ENCODE measurements around the gene CXCL14. TPM values are rescaled to one million over a fixed set of nuclear protein-coding genes. Genes with fewer than 3 reads are reported as not detected.
A peak's percentile ranks its signal among the peaks of the same experiment; 100 is the strongest.

CXCL14 gene
- total and polyA plus RNA-seq, 8 donors = 0.93 to 19.6 (median 4.8) TPM

- no peak for DNase-seq
- Histone ChIP-seq H3K4me3 (no peak overlapping the region), H3K27ac (no peak overlapping the region), H3K9me3 (no peaks in the 10 kb centered on the region), H3K27me3 (peaks cover 0 to 3% (median 0%) of the 10 kb centered on the region in 4 donors), H3K36me3 (no peaks in the 10 kb centered on the region), H3K4me1 (no peaks in the 10 kb centered on the region)
- ATAC-seq = peak in 1 of 4 donors; percentile 22
- no peak for FAIRE-seq
- intact Hi-C loops (cut with DNase I) = loop anchor here in 2 of 3 donors (5.0 to 10.0 kb wide), 2 partner anchors 168 to 261 kb away; no protein-coding TSS in a partner anchor
- 64 to 73% methylated on average over 16 of the region's 16 CpGs for WGBS, 2 donors
- peak in 1 of 4 donors; percentile 1 for TF ChIP-seq CTCF (IDR thresholded peaks at IDR 0.05)
These were observed 12.1 kb downstream of the CXCL14 start for GRCh38 chr5:135566422-135567400.

GRCh38 chr5:135565725-135566421 is 12.9 kb downstream of the CXCL14 start:
- intact Hi-C loops (cut with DNase I) = loop anchor here in 2 of 3 donors (5.0 to 10.0 kb wide), 2 partner anchors 169 to 261 kb away; no protein-coding TSS in a partner anchor
- Histone ChIP-seq H3K4me1 (no peaks in the 10 kb centered on the region), H3K27ac (no peak overlapping the region), H3K9me3 (no peaks in the 10 kb centered on the region), H3K27me3 (peaks cover 0 to 3% (median 0%) of the 10 kb centered on the region in 4 donors), H3K4me3 (no peak overlapping the region), H3K36me3 (no peaks in the 10 kb centered on the region)
- peak; percentile 41 to 94 (median 78) for DNase-seq
- FAIRE-seq = no peak
- ATAC-seq = peak; percentile 80 to 95 (median 88)
- TF ChIP-seq CTCF (IDR thresholded peaks at IDR 0.05) = peak; percentile 68 to 90 (median 88)
- WGBS, 2 donors = 20 to 23% methylated on average over 16 of the region's 16 CpGs

- FAIRE-seq = no peak
- WGBS, 2 donors = 66 to 69% methylated on average over 6 of the region's 6 CpGs
- no peak for DNase-seq
- Histone ChIP-seq H3K27ac (no peak overlapping the region), H3K9me3 (no peaks in the 10 kb centered on the region), H3K27me3 (peaks cover 0 to 3% (median 0%) of the 10 kb centered on the region in 4 donors), H3K4me1 (no peaks in the 10 kb centered on the region), H3K36me3 (no peaks in the 10 kb centered on the region), H3K4me3 (no peak overlapping the region)
- intact Hi-C loops (cut with DNase I) = loop anchor here in 2 of 3 donors (5.0 to 10.0 kb wide), 2 partner anchors 170 to 262 kb away; no protein-coding TSS in a partner anchor
- no peak for TF ChIP-seq CTCF (IDR thresholded peaks at IDR 0.05)
- ATAC-seq = no peak
These were observed 13.5 kb downstream of the CXCL14 start for GRCh38 chr5:135565266-135565665.

- Histone ChIP-seq H3K9me3 (no peaks in the 10 kb centered on the region), H3K4me3 (no peak overlapping the region), H3K4me1 (no peaks in the 10 kb centered on the region), H3K27me3 (peaks cover 0 to 3% (median 0%) of the 10 kb centered on the region in 4 donors), H3K27ac (no peak overlapping the region), H3K36me3 (no peaks in the 10 kb centered on the region)
- FAIRE-seq (no peak), DNase-seq (no peak), ATAC-seq (no peak)
- WGBS, 2 donors = 71 to 74% methylated on average over 5 of the region's 5 CpGs
- intact Hi-C loops (cut with DNase I) = loop anchor here in 1 of 3 donors (5.0 to 10.0 kb wide), 2 partner anchors 170 to 268 kb away; partner anchors contain the start of gene SLC25A48
- no peak for TF ChIP-seq CTCF (IDR thresholded peaks at IDR 0.05)
These were observed 14.5 kb downstream of the CXCL14 start for GRCh38 chr5:135564331-135564730.
